Fibroblast of mammary gland (primary cell): ENCODE results near the gene PCSK9.
A peak's percentile ranks its signal among the peaks of the same experiment; 100 is the strongest.

Source experiments
- DNase-seq: peaks from one replicate; pipeline ENCODE4 v3.0.0-alpha.2; 2010; ENCODE audit warnings: low read depth
- H3K4me3 ChIP-seq: 2 replicates; pipeline ENCODE4 v1.5.1; 2011; ENCODE audit warnings: low read depth, mild to moderate bottlenecking, low read length, moderate library complexity; ENCODE audit not compliant: control insufficient read depth
- TF ChIP-seq, protein P1 (sequence below): conservative IDR thresholded peaks from 2 replicates; pipeline ENCODE4 v1.5.1; 2011; ENCODE audit warnings: low read depth, low read length, inconsistent platforms; ENCODE audit not compliant: control insufficient read depth, insufficient read depth

PCSK9 gene

DNA sequence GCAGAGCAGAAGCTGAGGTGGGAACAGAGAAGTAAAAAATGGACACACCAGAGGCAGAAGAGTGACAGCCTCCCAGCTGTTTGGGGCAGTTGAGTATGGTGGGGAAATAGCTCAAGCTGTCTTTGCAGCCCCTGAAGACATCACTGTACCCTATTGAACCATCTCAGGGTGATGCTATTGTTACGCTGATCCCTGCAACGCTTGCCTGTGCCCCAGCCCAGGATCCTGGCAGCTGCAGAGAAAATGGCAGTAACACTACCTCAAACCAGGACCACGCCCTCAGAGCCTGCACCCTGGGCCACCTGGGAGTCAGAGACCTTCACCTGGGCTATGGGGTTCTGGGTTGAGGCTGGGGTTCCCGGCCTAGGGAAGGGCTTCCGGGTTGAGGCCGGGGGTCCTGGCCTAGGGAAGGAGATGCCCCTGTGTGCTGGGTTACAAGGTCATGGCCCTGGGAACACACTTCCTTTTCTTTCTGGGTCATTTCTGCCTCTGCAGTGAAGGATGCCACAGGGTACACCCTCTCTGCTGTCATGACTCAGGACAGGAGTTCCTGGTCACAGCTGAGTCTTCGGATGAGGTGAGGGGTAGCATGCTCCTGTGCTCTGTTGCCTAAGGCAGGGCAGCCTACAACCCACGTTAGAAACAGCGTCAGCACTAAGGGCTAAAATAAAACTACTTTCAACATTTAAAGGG lies 29.0 kb upstream of the PCSK9 start:
- DNase-seq: no peak
- no peak overlapping the region for H3K4me3 ChIP-seq
- TF ChIP-seq, protein P1, sequence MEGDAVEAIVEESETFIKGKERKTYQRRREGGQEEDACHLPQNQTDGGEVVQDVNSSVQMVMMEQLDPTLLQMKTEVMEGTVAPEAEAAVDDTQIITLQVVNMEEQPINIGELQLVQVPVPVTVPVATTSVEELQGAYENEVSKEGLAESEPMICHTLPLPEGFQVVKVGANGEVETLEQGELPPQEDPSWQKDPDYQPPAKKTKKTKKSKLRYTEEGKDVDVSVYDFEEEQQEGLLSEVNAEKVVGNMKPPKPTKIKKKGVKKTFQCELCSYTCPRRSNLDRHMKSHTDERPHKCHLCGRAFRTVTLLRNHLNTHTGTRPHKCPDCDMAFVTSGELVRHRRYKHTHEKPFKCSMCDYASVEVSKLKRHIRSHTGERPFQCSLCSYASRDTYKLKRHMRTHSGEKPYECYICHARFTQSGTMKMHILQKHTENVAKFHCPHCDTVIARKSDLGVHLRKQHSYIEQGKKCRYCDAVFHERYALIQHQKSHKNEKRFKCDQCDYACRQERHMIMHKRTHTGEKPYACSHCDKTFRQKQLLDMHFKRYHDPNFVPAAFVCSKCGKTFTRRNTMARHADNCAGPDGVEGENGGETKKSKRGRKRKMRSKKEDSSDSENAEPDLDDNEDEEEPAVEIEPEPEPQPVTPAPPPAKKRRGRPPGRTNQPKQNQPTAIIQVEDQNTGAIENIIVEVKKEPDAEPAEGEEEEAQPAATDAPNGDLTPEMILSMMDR: no peak

DNA sequence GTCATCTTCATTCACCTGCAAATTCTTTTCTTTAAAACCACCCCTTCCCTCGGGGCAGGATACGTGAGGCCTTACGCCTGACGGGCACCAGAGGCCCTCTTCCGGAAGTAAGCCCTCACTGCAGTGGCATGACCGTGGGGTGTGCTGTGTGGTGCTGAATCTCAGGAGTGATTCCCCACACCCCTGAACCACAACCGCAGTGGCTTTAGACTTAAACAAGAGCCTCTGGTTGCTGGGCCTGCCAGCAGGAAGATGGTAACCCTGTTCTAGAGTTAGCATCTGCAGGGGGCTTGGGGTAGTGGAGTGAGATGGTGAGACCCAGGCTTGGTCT lies 28.5 kb upstream of the PCSK9 start:
- no peak for DNase-seq
- TF ChIP-seq, protein P1: no peak
- no peak overlapping the region for H3K4me3 ChIP-seq

DNA sequence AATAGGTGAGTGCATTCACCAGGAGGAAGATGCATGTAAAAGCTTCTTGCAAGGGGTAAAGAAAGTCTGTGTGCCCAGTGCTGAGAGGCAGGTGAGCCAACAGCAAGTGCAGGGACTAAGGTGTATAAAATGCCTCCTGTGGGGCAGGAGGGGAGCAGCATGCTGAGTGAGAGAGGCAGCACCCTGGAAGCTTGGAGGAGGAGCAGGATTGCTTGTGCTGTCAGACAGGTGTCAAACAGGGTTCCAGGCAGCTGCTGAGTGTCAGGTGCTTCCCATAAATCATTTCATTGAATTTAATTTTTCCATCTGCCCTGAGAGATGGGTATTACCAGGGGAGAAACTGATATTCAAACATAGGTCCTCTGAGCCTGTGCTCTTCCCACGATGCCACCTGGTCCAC lies 26.7 kb upstream of the PCSK9 start:
- TF ChIP-seq, protein P1: no peak
- no peak overlapping the region for H3K4me3 ChIP-seq
- no peak for DNase-seq

DNA sequence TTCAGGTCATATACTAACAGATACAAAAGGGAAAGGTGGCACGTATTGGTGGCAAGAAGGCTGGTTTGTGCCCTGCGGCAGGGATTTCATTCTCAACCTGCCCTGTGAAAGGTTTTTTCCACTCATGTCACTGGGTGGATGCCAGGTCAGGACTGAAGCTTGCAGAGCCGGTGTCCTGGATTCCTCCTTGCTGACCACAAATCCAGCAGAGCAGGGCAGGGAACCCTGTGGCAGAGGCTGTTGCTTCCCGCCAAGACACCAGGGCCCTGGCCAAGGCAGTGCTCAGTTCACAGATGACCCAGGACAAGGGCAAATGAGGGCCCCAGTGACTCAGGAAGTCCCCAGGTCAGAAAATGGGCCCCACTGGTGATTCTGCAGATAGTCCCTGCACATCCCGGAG lies 24.2 kb upstream of the PCSK9 start:
- TF ChIP-seq, protein P1: no peak
- no peak overlapping the region for H3K4me3 ChIP-seq
- no peak for DNase-seq

GRCh38 chr1:55015731-55016620 lies 23.4 kb upstream of the PCSK9 start:
- TF ChIP-seq, protein P1: no peak
- H3K4me3 ChIP-seq: no peak overlapping the region
- DNase-seq: peak; percentile 42

DNA sequence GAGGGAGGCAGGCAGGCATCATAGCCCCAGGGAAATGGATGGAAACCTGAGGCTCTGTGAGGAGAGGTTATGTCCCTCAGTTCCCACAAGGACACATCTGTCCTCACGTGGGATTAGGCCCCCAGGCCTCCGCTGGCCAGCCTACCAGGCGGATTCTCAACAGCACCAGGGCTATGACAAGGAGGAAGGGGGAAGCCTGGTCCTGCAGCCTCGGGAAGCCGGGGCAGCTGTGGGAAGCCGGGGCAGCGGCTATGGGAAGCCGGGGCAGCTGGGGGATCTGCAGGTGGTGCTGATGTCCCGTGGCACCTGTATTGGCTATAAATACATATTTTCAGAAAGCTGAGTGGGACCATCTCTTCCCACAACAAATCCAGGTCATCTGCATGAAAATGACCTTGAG lies 21.0 kb upstream of the PCSK9 start:
- no peak overlapping the region for H3K4me3 ChIP-seq
- no peak for DNase-seq
- TF ChIP-seq, protein P1: no peak
